ENCODE measurements around the gene AXL. TPM values are rescaled to one million over a fixed set of nuclear protein-coding genes. Genes with fewer than 3 reads are reported as not detected.

AXL gene
- total and polyA plus RNA-seq, 2 of the 8 experiments (the other 6 are each of a cell fraction or from before 2014, with no cell fraction given) = 35.3 to 51.0 TPM

DNA sequence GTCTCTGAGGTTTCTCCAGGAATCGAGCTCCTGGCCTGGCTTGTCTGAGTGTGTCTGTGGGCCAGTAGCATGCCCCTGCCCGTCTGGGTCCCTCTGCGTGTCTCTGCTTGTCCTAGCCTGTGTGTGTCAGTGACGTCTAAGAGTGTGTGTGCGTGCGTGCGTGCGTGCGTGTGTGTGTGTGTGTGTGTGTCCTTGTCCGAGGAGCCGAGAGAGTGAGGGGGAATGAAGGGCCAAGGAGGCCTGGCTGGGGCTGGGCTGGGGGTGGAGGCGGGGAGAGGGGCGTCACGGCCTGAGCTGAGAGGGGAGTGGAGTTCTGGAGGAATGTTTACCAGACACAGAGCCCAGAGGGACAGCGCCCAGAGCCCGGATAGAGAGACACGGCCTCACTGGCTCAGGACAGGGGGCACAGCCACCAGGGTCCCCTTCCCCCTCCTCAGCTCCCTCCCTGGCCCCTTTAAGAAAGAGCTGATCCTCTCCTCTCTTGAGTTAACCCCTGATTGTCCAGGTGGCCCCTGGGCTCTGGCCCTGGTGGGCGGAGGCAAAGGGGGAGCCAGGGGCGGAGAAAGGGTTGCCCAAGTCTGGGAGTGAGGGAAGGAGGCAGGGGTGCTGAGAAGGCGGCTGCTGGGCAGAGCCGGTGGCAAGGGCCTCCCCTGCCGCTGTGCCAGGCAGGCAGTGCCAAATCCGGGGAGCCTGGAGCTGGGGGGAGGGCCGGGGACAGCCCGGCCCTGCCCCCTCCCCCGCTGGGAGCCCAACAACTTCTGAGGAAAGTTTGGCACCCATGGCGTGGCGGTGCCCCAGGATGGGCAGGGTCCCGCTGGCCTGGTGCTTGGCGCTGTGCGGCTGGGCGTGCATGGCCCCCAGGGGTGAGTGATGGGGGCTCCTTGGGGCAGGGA, at the start of gene AXL (continued):
- TF ChIP-seq HDAC2 (IDR thresholded peaks at IDR 0.05; ENCODE audit: borderline replicate concordance in 1 of 2, low read depth in 2 of 2, low read length in 2 of 2) (peak; percentile 33 to 92; a peak in 3 of 4 replicates), TEAD4 (IDR thresholded peaks at IDR 0.05; ENCODE audit: low read depth, low read length) (no peak), SIN3A (conservative IDR thresholded peaks at IDR 0.05 in 1 of 2, IDR thresholded peaks at IDR 0.05 in 1 of 2; ENCODE audit: low read depth in 1 of 2, low read length in 2 of 2) (peak; percentile 68 to 96; a peak in 3 of 4 replicates), MAFK (IDR thresholded peaks at IDR 0.05; ENCODE audit: low read depth, low read length) (peak; percentile 17; the same call in 1 of the 2 replicates), CHD1 (IDR thresholded peaks at IDR 0.05; ENCODE audit: low read depth, low read length) (no peak), POLR2AphosphoS5 (IDR thresholded peaks at IDR 0.05; ENCODE audit: low read depth, low read length) (no peak), GABPA (IDR thresholded peaks at IDR 0.05; ENCODE audit: borderline replicate concordance, insufficient read depth, low read length) (peak; percentile 36; the same call in 1 of the 2 replicates), EGR1 (IDR thresholded peaks at IDR 0.05; ENCODE audit: borderline replicate concordance, low read depth, low read length) (peak; percentile 98), NANOG (IDR thresholded peaks at IDR 0.05; ENCODE audit: insufficient read depth, low read depth, low read length, poor library complexity, severe bottlenecking) (no peak), SUZ12 (IDR thresholded peaks at IDR 0.05; ENCODE audit: low read length) (peak; percentile 48; the same call in 1 of the 2 replicates), YY1 (IDR thresholded peaks at IDR 0.05; ENCODE audit: low read depth, low read length) (peak; percentile 83), POLR2A (IDR thresholded peaks at IDR 0.05; ENCODE audit: control extremely low read depth in 1 of 2, low read depth in 2 of 2, low read length in 2 of 2) (peak in 1 of 2 experiments; percentile 25; a peak in 1 of 3 replicates), ZNF274 (IDR thresholded peaks at IDR 0.05; ENCODE audit: borderline replicate concordance, extremely low read depth, low read length) (no peak), KDM1A (IDR thresholded peaks at IDR 0.05; ENCODE audit: borderline replicate concordance, low read length) (no peak; the same call in 1 of the 2 replicates), KDM4A (IDR thresholded peaks at IDR 0.05; ENCODE audit: low read depth, low read length, severe bottlenecking) (peak; percentile 91), NRF1 (IDR thresholded peaks at IDR 0.05; ENCODE audit: low read depth, low read length) (no peak), TCF12 (IDR thresholded peaks at IDR 0.05; ENCODE audit: low read depth, low read length) (peak; percentile 71; the same call in 1 of the 2 replicates), CBX8 (IDR thresholded peaks at IDR 0.05; ENCODE audit: borderline replicate concordance, low read depth, low read length) (no peak), GTF2F1 (IDR thresholded peaks at IDR 0.05; ENCODE audit: borderline replicate concordance, low read depth, low read length) (no peak), SIRT6 (IDR thresholded peaks at IDR 0.05; ENCODE audit: low read length) (no peak)
- TF ChIP-seq, protein P1, sequence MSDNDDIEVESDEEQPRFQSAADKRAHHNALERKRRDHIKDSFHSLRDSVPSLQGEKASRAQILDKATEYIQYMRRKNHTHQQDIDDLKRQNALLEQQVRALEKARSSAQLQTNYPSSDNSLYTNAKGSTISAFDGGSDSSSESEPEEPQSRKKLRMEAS (IDR thresholded peaks at IDR 0.05) = peak; percentile 68; the same call in 1 of the 2 replicates
- TF ChIP-seq, protein P2, sequence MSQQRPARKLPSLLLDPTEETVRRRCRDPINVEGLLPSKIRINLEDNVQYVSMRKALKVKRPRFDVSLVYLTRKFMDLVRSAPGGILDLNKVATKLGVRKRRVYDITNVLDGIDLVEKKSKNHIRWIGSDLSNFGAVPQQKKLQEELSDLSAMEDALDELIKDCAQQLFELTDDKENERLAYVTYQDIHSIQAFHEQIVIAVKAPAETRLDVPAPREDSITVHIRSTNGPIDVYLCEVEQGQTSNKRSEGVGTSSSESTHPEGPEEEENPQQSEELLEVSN (IDR thresholded peaks at IDR 0.05) = no peak

All from H1 (cell line).